GM20000 (cell line): ENCODE measurements around the gene PSPN.

Experiments used
- DNase-seq: peaks from one replicate; pipeline ENCODE4 v3.0.0; 2012; ENCODE audit warnings: low spot score
- TF ChIP-seq, protein P1 (sequence below): IDR thresholded peaks from 2 replicates; pipeline ENCODE4 v1.5.1; 2012; ENCODE audit warnings: mild to moderate bottlenecking, control low read depth; ENCODE audit errors: extremely low read depth, missing control alignments

The PSPN gene

DNA sequence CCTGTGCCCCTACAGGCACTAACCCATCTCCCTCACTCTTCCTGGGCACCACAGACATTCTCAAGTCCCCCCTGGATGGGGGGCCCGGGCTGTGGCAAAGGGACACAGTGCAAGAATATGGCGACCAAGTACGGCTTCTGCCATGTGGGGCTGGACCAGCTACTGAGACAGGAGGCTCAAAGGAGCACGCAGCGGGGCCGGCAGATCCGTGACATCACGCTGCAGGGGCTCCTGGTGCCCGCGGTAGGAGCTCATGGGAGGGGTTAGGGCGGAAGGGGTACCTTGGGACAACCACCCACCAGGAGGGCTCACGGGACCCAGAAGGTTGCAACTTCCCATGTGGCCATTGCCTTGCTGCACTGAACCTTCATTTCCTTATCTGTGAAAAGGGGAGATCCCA is 20.6 kb upstream of the PSPN start:
- DNase-seq, result no peak
- TF ChIP-seq, protein P1, sequence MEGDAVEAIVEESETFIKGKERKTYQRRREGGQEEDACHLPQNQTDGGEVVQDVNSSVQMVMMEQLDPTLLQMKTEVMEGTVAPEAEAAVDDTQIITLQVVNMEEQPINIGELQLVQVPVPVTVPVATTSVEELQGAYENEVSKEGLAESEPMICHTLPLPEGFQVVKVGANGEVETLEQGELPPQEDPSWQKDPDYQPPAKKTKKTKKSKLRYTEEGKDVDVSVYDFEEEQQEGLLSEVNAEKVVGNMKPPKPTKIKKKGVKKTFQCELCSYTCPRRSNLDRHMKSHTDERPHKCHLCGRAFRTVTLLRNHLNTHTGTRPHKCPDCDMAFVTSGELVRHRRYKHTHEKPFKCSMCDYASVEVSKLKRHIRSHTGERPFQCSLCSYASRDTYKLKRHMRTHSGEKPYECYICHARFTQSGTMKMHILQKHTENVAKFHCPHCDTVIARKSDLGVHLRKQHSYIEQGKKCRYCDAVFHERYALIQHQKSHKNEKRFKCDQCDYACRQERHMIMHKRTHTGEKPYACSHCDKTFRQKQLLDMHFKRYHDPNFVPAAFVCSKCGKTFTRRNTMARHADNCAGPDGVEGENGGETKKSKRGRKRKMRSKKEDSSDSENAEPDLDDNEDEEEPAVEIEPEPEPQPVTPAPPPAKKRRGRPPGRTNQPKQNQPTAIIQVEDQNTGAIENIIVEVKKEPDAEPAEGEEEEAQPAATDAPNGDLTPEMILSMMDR, result no peak

DNA sequence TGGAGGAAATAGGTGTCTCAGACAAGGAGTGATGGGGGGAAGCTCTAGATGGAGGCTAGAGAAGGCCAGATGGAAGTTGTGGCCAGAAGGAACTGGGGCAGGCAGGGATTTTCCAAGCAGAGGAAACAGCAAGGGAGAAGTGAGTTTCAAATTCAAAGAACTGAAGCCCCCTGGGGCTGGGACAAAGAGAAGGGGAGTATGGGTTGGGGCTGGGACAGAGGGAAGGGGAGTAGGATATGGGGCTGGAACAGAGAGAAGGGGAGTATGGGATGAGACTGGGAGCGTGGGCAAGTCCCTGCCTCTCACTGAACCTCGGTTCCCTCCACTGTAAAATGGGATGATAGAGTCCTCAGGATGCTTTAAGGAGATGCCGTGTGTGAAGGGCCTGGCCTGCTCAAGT is 19.1 kb upstream of the PSPN start:
- no peak for DNase-seq
- TF ChIP-seq, protein P1, result no peak

DNA sequence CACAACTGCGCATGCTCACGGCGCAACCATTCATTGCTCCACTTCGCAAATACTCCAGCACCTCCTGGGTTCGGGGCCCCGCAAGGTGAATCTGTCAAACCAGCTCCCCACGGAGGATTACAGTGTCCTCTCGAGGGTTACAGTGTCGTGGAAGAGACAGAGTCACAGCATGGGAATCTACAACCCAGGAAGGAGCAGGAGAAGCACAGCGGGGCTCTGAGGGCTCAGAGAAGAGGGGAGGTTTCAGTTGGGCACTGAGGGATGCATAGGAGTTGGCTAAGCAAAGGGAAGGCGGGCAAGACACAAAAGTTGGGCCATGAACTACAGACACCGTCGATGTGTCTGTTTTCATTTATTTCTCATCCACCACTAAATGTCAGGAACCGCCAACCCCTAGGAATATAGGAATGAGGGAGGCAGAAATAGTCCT is 18.3 kb upstream of the PSPN start:
- TF ChIP-seq, protein P1, result no peak
- DNase-seq, result no peak

DNA sequence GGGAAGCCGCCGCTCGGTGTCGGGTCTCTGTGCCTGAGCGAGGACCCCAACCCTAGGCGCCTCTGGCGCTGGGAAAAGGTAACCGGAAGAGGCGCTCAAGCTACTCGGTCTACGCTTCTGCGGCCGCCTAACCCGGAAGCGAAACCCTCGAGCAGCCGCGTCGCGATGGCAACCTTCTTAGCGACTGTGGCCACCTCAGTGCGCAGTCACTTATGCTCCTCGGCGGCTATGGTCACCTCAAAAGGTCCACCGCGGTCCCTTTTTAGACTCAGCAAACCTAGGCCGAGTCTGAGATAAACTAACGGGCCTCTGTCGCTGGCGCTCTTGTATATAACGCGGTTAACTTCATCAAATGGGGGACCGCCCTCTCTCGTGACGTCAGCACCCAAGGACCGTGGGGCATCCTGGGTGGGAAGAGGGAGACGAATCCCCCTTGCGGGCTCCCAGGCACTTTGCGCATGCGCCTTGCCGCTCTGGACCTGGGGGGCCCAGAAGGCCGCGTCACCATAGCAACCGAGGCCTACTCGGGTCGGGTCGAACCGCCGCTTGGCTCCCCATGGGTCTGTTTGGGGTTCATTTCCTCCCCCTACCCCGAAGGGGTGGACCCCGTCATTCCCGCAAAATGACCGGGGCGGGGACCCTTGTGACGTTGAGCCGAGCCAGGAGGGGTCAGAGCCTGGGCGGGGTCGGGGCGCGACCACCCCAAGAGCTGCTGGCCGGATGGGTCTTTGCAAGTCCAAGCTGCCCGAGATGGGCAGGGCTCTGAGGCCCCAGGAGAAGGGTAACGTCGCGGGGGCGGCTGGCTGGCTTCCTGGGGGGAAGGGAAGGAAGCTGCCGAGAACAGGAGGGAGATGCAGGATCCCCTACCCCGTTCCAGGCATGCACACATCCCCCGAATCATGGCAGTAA is 17.6 kb upstream of the PSPN start, which contains the start of gene GTF2F1:
Gene GTF2F1, minus strand, starts transcription at position 91 of the 909 bp plus-strand sequence. CDS start 169 bp downstream, outside the sequence.
- TF ChIP-seq, protein P1, result no peak
- peak; percentile 96 for DNase-seq

DNA sequence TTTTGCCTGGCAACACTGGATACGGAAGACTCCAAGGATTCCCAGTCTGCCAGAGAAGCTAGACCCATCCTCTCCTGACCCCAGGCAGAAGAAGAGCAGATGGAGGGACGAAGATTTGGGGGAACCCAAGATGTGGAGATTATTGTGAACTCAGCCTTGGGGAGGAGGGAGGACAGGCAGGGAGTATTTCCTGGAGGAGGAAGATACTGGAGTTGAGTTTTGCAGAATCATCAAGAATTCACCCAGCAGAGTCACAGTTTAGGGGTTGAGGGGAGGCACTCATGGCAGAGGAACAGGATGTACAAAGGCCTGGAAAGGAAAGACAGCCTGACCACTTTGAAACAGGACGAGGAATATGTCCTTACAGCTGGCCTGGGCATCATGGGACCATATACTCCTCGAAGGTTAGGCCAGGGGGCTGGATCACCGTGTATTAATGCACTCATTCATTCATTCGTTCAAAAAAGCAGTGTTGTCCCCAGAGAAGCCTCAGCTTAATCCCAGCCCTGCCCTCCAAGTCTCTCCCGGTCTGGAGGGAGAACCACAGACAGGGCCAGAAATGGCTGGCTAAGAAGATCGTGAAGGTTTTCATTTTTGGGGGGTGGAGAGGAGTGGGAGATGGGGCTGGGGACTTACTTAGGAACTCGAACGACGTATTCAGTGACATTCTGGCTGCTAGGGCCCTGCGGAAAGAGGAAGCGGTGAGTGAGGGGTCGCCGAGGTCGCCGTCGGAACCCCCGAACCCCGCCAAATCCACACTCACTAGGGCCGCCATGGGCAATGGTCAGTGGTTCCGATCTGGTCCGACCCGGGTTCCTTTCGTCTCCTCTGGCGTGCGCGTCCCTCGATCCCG is 16.7 kb upstream of the PSPN start:
- TF ChIP-seq, protein P1, result no peak
- DNase-seq, result no peak

DNA sequence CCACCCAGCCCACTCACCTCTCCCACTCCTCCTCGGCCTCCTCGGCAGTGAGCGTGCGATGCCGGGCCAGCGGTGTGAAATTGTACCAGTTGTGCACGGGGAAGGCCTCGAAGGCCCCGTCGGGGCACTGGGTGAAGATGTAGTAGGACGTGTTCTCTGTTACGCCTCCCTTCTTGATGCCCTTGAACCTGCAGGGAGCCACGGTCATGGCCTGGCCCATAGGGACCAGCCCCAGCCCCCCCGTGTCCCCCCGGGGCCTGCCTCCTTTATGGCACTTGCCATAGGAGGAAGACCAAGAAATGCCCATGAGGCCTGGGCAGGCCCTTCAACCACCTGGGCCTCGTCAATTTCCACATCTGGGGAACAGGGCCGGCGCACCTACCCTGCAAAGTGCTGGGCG is 11.6 kb upstream of the PSPN start:
- TF ChIP-seq, protein P1, result no peak
- DNase-seq, result no peak

DNA sequence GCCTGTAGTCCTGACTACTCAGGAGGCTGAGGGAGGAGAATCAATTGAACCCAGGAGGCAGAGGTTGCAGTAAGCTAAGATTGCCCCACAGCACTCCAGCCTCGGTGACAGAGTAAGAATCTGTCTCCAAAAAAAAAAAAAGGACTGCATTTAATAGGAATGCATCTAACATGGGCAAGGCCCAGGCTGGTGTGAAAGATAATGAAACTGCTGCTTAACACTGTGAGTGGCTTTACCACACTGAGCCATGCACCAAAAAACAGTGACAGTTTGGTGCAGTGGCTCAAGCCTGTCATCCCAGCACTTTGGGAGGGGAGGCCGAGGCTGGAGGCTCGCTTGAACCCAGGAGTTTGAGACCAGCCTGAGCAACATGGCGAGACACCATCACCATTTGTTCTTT is 8.6 kb upstream of the PSPN start:
- no peak for DNase-seq
- TF ChIP-seq, protein P1, result no peak
